Bronchial epithelial cell (primary cell): Measurements from ENCODE around the gene TSC2. TPM values are rescaled to one million over a fixed set of nuclear protein-coding genes. Genes with fewer than 3 reads are reported as not detected.

Experiments used
- DNase-seq: peaks from one replicate; pipeline ENCODE4 v3.0.0-alpha.2; 2010; ENCODE audit warnings: low read depth
- FAIRE-seq: peaks from 2 replicates; lab custom pipeline; 2011; peaks lifted over from hg19 to GRCh38; lab: Jason Lieb, UNC
- H3K27me3 ChIP-seq: 2 replicates; pipeline ENCODE4 v1.5.1; 2011; ENCODE audit warnings: low read length; ENCODE audit not compliant: control insufficient read depth, insufficient read depth
- H3K36me3 ChIP-seq: 2 replicates; pipeline ENCODE4 v1.5.1; 2011; ENCODE audit warnings: low read length; ENCODE audit not compliant: control insufficient read depth, insufficient read depth
- H3K4me3 ChIP-seq: 2 replicates; pipeline ENCODE4 v1.5.1; 2011; ENCODE audit warnings: mild to moderate bottlenecking, low read depth, low read length, control low read depth
- CTCF ChIP-seq: IDR thresholded peaks from 2 replicates; pipeline ENCODE4 v1.5.1; 2011; ENCODE audit warnings: mild to moderate bottlenecking, moderate library complexity, low read length, control low read depth, inconsistent platforms; ENCODE audit not compliant: insufficient read depth, severe bottlenecking
- total RNA-seq: library from RNA; depleted of rRNA; stranded (reverse); fragments of >200 nt; gene quantifications from 2 replicates; pipeline ENCODE4 v1.2.1, GENCODE V29; 2014

TSC2 gene
- total RNA-seq, 1 donor from 2014 or later, result 25.0 TPM

GRCh38 chr16:2027024-2028010 is 20.5 kb upstream of the TSC2 start:
- H3K27me3 ChIP-seq, result no peaks in the 10 kb centered on the region
- no peaks in the 10 kb centered on the region for H3K36me3 ChIP-seq
- peak overlapping the region; percentile 31 for H3K4me3 ChIP-seq
- peak; percentile 33 for DNase-seq
- peak; percentile 82 for FAIRE-seq
- TF ChIP-seq CTCF, result no peak

- DNase-seq (no peak), FAIRE-seq (no peak)
- Histone ChIP-seq H3K27me3 (no peaks in the 10 kb centered on the region), H3K4me3 (no peak overlapping the region), H3K36me3 (no peaks in the 10 kb centered on the region)
- no peak for TF ChIP-seq CTCF
Observed at GRCh38 chr16:2028146-2028545, 19.6 kb upstream of the TSC2 start.

- no peak overlapping the region for H3K4me3 ChIP-seq
- TF ChIP-seq CTCF, result no peak
- no peaks in the 10 kb centered on the region for H3K36me3 ChIP-seq
- DNase-seq (no peak), FAIRE-seq (no peak)
- H3K27me3 ChIP-seq, result no peaks in the 10 kb centered on the region
Observed at GRCh38 chr16:2028620-2029220, 19.1 kb upstream of the TSC2 start.

- FAIRE-seq (no peak), DNase-seq (no peak)
- no peak for TF ChIP-seq CTCF
- H3K36me3 ChIP-seq, result no peaks in the 10 kb centered on the region
- no peaks in the 10 kb centered on the region for H3K27me3 ChIP-seq
- H3K4me3 ChIP-seq, result no peak overlapping the region
Observed at GRCh38 chr16:2029350-2029749, 18.4 kb upstream of the TSC2 start.

- FAIRE-seq (no peak), DNase-seq (no peak)
- TF ChIP-seq CTCF, result no peak
- Histone ChIP-seq H3K36me3 (no peaks in the 10 kb centered on the region), H3K4me3 (no peak overlapping the region), H3K27me3 (no peaks in the 10 kb centered on the region)
Observed at GRCh38 chr16:2030036-2030435, 17.7 kb upstream of the TSC2 start.
